Muscle of back (tissue), 11 donors: ENCODE data around the gene GNG2. TPM values are rescaled to one million over a fixed set of nuclear protein-coding genes. Genes with fewer than 3 reads are reported as not detected.

Experiments
- DNase-seq, 3 donors: peaks; one replicate each; pipeline versions ENCODE4 v3.0.0 to v3.0.0-alpha.2; 2013
- polyA plus RNA-seq, 10 donors: library from polyadenylated mRNA; unstranded; fragments of 120-200 nt; gene quantifications; one replicate each; pipeline ENCODE4 v1.2.1, GENCODE V29; 2013; ENCODE audit not compliant: insufficient read length in 10 of 10

Gene GNG2
- polyA plus RNA-seq, 10 donors, result 48.7 to 71.5 (median 55.0) TPM

DNA sequence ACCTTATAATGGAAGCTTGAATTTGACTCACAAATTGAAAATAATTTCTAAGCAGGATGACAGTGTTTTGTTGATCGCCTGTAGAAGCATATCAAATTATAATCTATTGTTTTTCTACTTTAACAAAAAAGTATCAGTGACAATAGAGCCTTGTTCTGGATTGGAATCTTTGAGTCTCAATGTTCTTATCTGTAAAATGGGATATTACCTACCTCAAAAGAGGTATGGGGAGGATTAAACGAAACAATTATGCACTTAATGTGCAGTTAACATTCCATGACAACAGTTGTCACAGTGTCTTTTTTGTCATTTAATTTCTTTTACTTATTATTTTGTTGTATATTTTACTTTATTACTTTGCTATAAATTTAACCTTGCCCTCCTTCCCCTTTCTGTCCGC is 130.1 kb downstream of the GNG2 start:
- DNase-seq, result no peak

- DNase-seq, result no peak
These were observed 133.0 kb downstream of the GNG2 start for GRCh38 chr14:51993285-51993920.

DNA sequence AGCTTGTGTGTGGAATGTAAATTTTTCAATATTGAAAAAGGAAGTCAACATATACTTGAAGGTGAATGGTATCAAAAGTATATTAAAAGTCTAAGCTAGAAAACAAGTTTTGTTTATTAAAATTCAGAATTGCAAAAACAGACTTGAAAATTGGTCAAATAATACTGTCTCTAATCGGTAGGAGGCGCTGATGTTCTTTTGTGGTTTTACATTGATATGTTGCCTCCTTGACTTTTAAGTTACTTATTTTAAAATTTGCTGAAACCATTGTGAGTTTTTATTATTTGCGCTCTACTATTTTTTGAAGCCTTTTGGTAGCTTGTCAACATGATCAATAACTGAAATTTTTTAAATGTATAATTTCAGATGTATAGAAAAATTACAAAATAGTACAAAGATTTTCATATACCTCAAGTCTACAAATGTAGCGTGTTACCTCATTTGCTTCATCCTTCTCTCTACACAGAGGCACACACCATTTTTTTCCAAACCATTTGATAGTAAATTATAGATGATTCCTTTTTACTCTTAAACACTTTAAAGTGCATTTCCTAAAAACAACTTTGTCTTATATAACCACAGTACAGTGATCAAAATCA is 135.8 kb downstream of the GNG2 start:
- peak; percentile 31 to 64 (median 52) for DNase-seq

- no peak for DNase-seq
These were observed 137.9 kb downstream of the GNG2 start for GRCh38 chr14:51998348-51998747.

DNA sequence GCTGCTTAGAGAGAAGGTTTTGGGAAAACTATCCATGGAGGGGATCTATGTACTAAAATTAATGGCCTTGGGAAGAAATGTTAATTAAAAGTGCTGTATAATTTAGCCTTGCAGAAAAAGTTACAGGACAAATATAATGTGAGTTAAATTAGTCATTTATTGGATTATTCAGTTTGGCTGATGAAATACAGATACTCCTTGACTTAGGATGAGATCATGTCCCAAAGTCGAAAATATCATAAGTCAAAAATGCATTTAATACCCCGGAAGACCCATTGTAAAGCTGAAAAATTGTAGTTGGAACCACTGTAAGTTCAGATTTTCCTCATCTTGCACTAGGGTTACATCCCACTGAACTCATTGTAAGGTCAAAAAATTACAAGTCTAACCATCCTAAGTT is 138.7 kb downstream of the GNG2 start:
- peak in 1 of 3 donors; percentile 35 for DNase-seq

DNA sequence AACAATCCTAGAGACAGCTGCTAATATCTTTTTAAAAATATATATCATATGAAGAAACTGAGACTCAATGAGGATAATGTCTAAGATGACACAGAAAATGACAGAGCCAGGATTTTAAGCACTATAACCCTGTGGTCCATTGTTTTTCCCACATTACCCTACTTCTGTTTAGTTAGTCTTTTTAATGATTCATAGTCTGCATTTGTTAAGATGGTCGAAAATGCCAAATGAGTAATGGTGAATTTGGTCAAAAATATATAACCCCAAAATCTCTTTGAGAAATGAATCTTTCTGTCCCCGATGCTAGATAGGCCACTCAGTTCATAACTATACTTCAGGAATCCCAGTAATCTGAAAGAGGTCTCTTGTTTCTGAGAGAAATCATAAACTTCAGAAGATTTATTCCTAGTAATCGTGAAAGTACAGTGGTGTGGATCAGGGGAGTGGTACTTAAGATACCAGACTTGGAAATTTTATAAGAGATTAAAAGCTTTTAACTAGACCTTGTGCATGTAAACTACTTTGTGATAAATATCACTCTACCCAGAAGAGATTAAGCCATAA is 139.7 kb downstream of the GNG2 start:
- no peak for DNase-seq

GRCh38 chr14:52000696-52001095 is 140.3 kb downstream of the GNG2 start:
- peak in 2 of 3 donors; percentile 25 to 78 for DNase-seq

GRCh38 chr14:52002542-52002941 is 142.1 kb downstream of the GNG2 start:
- DNase-seq, result no peak

- no peak for DNase-seq
These were observed 142.9 kb downstream of the GNG2 start for GRCh38 chr14:52003324-52003723.

GRCh38 chr14:52005625-52006024 is 145.2 kb downstream of the GNG2 start:
- no peak for DNase-seq

GRCh38 chr14:52006361-52006760 is 145.9 kb downstream of the GNG2 start:
- no peak for DNase-seq

GRCh38 chr14:52007211-52007610 is 146.8 kb downstream of the GNG2 start:
- no peak for DNase-seq

DNA sequence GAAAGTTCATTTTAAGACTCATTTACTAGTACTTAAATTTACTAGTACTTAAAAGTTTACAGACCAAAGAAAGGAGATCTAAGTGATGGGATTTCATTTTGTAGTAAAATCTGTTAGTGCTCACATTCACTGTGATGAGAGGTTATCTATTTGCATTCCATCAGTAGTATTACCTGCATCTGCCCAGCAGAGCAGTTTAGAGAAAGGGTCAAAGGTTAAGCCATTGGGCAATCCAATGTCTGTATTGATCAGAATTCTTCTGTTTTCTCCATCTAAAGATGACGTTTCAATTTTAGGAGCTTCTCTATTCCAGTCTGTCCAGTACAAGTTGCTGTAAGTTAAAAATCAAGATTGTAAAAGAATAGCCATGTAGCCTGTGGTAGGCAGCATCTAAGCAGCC is 147.2 kb downstream of the GNG2 start:
- DNase-seq, result no peak

DNA sequence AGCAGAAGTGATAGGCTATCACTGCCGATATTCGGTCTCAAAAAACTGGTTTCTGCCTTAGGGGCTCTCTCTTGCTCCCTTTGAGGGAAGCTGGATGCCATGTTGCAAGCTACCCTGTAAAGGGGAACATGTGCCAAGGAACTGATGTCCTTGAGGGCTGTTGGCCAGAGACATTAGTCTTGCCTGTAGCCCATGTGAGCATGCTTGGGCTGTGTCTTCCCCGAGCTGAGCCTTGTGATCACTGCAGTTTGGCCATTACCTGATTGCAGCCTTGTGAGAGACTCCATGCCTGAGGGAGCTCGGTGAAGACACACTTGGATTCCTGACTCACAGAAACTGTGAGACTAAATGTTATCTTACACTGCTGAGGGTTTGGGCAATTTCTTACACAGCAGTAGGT is 147.7 kb downstream of the GNG2 start:
- no peak for DNase-seq

- no peak for DNase-seq
These were observed 149.8 kb downstream of the GNG2 start for GRCh38 chr14:52010173-52010693.

DNA sequence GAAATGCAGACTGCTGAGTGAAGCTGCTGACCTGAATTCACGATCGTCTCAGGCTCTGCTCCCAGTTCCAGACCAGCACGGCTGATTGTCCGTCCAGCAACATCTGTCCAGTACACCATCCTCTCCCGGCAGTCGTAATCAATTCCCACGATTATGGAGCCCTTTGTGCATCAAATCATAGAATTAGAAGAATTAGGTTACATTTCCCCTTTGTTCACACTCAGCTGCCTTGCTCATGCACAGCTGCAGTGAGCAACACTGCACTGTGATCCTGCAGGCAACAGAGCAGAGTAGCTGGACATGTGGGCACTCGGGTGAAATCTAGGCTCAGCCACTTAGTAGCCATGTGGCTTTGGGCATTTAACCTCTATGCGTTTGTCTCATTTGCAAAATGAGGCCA is 151.1 kb downstream of the GNG2 start:
- DNase-seq, result no peak

- peak in 1 of 3 donors; percentile 59 for DNase-seq
These were observed 152.2 kb downstream of the GNG2 start for GRCh38 chr14:52012635-52013034.

GRCh38 chr14:52013984-52014600 is 153.7 kb downstream of the GNG2 start:
- no peak for DNase-seq

- no peak for DNase-seq
These were observed 154.3 kb downstream of the GNG2 start for GRCh38 chr14:52014601-52015267.

DNA sequence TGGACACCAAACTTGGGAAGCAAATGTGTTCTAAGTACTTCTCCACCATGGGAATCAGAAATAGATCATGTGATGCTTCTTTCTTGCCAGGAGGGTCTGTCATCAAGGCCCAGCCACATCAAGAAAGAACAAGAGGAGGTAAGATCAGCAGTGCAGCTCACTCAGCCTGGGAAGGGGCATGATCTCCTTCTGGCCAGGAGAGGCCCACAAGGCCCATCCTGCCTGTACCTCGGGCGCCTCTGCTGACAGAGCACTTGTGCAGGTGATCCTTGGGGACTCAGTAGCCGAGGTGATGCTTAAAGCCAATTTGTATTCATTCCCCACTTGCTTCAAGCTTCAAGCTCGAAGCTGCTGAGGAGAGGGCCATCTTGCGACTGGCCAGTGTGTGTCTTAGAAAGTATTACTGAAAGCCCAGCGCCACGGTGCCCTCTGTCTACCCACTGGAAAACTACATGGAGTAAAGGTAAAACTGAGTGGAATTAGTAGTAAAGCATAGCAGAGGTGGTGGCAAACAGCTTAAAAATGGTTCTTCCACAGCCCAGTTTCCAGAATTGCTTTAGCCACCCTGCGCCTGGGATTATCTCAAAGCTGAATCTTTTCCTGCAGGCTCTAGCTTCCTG is 155.1 kb downstream of the GNG2 start:
- no peak for DNase-seq

DNA sequence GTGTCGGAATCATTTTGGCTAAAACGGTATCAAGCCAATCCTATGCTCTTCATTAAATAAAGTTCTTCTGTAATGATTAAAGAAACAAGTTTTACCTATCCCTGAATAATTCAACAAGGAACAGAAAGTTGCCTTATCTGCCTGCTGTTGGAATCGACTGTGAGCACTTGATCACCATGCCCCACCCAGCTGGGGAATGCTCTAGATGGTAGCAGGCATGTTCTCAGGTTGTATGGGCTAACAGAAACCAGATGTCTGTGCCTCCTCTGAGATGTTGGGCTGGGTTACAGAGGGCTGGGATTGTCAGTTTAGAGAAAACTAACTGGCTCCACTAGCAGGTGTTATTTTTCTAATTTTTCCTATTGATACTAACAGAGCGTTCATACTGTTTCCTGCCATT is 157.8 kb downstream of the GNG2 start:
- DNase-seq, result no peak

DNA sequence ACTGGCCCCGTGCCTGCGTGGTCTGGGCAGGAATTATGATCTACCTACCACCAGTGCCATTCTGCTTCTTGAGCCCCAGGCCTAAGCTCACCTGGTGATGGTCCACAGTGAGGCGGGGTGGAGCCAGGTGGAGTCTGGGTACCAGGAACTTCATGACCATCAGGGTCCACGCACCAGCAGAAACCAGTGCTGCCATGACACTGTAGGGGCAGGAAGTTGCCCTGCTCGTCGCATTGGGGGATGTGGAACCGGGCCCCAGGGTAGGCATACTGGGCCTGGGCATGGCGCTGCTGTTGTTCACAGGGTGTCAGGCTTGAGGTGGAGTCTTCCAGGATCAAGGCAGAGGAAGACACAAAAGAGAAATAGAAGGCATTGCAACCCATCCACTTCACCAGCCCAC is 158.6 kb downstream of the GNG2 start:
- no peak for DNase-seq
